Right hindlimb (tissue), 1 donor: ENCODE data around the gene LRRC49.

Experiments used
- DNase-seq: peaks from one replicate; pipeline ENCODE4 v3.0.0-alpha.2; 2018

Gene LRRC49

GRCh38 chr15:71093054-71094024, 200.7 kb downstream of the LRRC49 start:
- no peak for DNase-seq

DNA sequence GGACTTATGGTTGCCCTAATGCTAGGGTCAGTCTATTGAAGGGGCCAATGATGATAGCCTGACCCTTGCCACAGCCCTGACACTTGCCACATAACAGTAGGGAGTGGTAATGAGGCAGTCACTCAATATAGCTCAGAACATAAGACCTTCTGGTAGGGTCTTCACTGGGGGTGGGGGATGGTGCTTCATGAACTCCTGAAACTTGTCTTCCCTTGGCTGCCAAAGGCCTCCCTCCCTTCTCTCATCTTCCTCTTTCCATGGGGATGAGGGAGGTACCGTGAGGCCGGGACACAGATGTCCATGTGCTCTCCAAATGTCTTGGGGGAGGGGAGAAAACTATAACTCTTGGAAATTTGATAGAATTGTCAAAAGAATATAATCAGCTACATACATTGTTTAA, 201.5 kb downstream of the LRRC49 start:
- DNase-seq = no peak

DNA sequence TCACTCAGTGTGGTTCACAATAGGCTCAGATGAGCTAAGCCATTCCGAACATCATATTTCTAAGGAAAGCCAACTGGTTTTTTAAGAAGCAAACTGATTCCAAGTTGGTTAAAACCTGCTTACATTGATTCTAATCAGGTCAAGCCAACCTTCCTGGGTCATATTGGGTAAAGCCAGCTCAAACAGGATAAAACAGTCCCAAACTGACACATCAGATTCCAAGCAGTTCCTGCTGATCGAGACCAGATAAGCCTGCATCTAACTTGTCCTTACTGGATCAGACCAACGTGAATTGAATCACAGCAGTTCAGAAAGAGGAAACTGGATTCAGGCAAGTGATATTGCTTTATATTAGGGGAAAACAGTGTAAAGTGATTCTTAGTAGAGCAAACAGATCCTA, 204.1 kb downstream of the LRRC49 start:
- no peak for DNase-seq

GRCh38 chr15:71097890-71098289, 205.3 kb downstream of the LRRC49 start:
- no peak for DNase-seq

- no peak for DNase-seq
Observed at GRCh38 chr15:71098920-71099319, 206.3 kb downstream of the LRRC49 start.
